WTC11 (cell line): ENCODE results near the gene UBAP1. TPM values are rescaled to one million over a fixed set of nuclear protein-coding genes. Genes with fewer than 3 reads are reported as not detected.
"Not testable (repeated sequence)": the region's sequence is repeated elsewhere in the genome, so short reads cannot be mapped to it uniquely, and the experiment has no call there.

Source experiments
- ATAC-seq: fragments of 200-7000 bp; cut with Tn5 transposase; 2 replicates; pipeline ENCODE4 v1.10.0; 2021; ENCODE audit warnings: mild to moderate bottlenecking, moderate library complexity
- CTCF ChIA-PET: fragments of 300-600 bp; sonication (Branson Sonifier 250); formaldehyde crosslinking; loops from one replicate; lab custom pipeline; 2021; ENCODE audit warnings: antibody characterized with exemption; lab: Charles Lee
- POLR2A ChIA-PET: fragments of 350-600 bp; sonication (Branson Sonifier 250); formaldehyde crosslinking; loops from one replicate; lab custom pipeline; 2021; ENCODE audit warnings: antibody characterized with exemption; lab: Charles Lee
- DNase-seq: peaks from one replicate; pipeline ENCODE4 v3.0.0; 2021; ENCODE audit warnings: low spot score
- H3K27ac Mint-ChIP-seq: 2 replicates; pipeline ENCODE4 v1.8.0; 2021; ENCODE audit warnings: mixed read lengths
- H3K27me3 Mint-ChIP-seq: 2 replicates; pipeline ENCODE4 v1.8.0; 2021; ENCODE audit warnings: low read depth, mild to moderate bottlenecking, moderate library complexity, mixed read lengths
- H3K36me3 Mint-ChIP-seq: 2 replicates; pipeline ENCODE4 v1.8.0; 2021; ENCODE audit warnings: mixed read lengths
- H3K4me1 Mint-ChIP-seq: 2 replicates; pipeline ENCODE4 v1.8.0; 2022; ENCODE audit warnings: mixed read lengths
- H3K4me3 Mint-ChIP-seq: 2 replicates; pipeline ENCODE4 v1.8.0; 2021; ENCODE audit warnings: mild to moderate bottlenecking, moderate library complexity, mixed read lengths
- H3K9me3 Mint-ChIP-seq: 2 replicates; pipeline ENCODE4 v1.8.0; 2021; ENCODE audit warnings: mixed read lengths
- AFF4 ChIP-seq: sonication (generic); formaldehyde crosslinking; IDR thresholded peaks from 2 replicates; pipeline ENCODE4 v1.8.1; 2023; ENCODE audit warnings: mild to moderate bottlenecking, missing genetic modification reagents, borderline replicate concordance
- ARID4B ChIP-seq: sonication (generic); formaldehyde crosslinking; IDR thresholded peaks from 2 replicates; pipeline ENCODE4 v1.8.0; 2023; ENCODE audit warnings: missing genetic modification reagents, mild to moderate bottlenecking, borderline replicate concordance
- CREM ChIP-seq: sonication (generic); formaldehyde crosslinking; IDR thresholded peaks from 2 replicates; pipeline ENCODE4 v1.8.1; 2022; ENCODE audit warnings: mild to moderate bottlenecking, missing genetic modification reagents, moderate library complexity
- E2F1 ChIP-seq: sonication (generic); formaldehyde crosslinking; IDR thresholded peaks from 2 replicates; pipeline ENCODE4 v1.8.0; 2022; ENCODE audit warnings: mild to moderate bottlenecking, missing genetic modification reagents
- ERG ChIP-seq: fragments of 250-450 bp; sonication (Bioruptor Pico); IDR thresholded peaks from 2 replicates; pipeline ENCODE4 v1.8.0; 2021; ENCODE audit warnings: mild to moderate bottlenecking
- GABPB1 ChIP-seq: sonication (generic); formaldehyde crosslinking; IDR thresholded peaks from 2 replicates; pipeline ENCODE4 v1.8.1; 2023; ENCODE audit warnings: mild to moderate bottlenecking, missing genetic modification reagents
- JAZF1 ChIP-seq: fragments of 250-450 bp; sonication (Bioruptor Pico); IDR thresholded peaks from 2 replicates; pipeline ENCODE4 v1.9.0; 2021; ENCODE audit warnings: moderate library complexity, mild to moderate bottlenecking, inconsistent platforms
- KAT7 ChIP-seq: sonication (generic); formaldehyde crosslinking; IDR thresholded peaks from 2 replicates; pipeline ENCODE4 v1.8.1; 2023; ENCODE audit warnings: missing genetic modification reagents, mild to moderate bottlenecking, borderline replicate concordance
- MYBL2 ChIP-seq: sonication (generic); formaldehyde crosslinking; IDR thresholded peaks from 2 replicates; pipeline ENCODE4 v1.8.1; 2023; ENCODE audit warnings: mild to moderate bottlenecking, moderate library complexity, missing genetic modification reagents
- NFATC4 ChIP-seq: fragments of 250-450 bp; sonication (Bioruptor Pico); IDR thresholded peaks from 2 replicates; pipeline ENCODE4 v1.9.0; 2021; ENCODE audit warnings: mild to moderate bottlenecking
- OVOL2 ChIP-seq: fragments of 250-450 bp; sonication (Bioruptor Pico); IDR thresholded peaks from 2 replicates; pipeline ENCODE4 v1.9.0; 2021; ENCODE audit warnings: mild to moderate bottlenecking, borderline replicate concordance
- TEAD1 ChIP-seq: sonication (generic); formaldehyde crosslinking; IDR thresholded peaks from 2 replicates; pipeline ENCODE4 v1.8.0; 2022; ENCODE audit warnings: mild to moderate bottlenecking, missing genetic modification reagents
- USF1 ChIP-seq: sonication (generic); formaldehyde crosslinking; IDR thresholded peaks from 2 replicates; pipeline ENCODE4 v1.8.0; 2022; ENCODE audit warnings: mild to moderate bottlenecking, missing genetic modification reagents
- ZNF121 ChIP-seq: sonication (generic); formaldehyde crosslinking; IDR thresholded peaks from 2 replicates; pipeline ENCODE4 v1.8.0; 2023; ENCODE audit warnings: missing genetic modification reagents
- ZNF263 ChIP-seq: sonication (generic); formaldehyde crosslinking; IDR thresholded peaks from 2 replicates; pipeline ENCODE4 v1.8.1; 2022; ENCODE audit warnings: low read depth, mild to moderate bottlenecking, moderate library complexity, missing genetic modification reagents
- ZNF512 ChIP-seq: sonication (generic); formaldehyde crosslinking; IDR thresholded peaks from 2 replicates; pipeline ENCODE4 v1.8.1; 2022; ENCODE audit warnings: missing genetic modification reagents, borderline replicate concordance
- ZNF671 ChIP-seq: fragments of 250-450 bp; sonication (Bioruptor Pico); IDR thresholded peaks from 2 replicates; pipeline ENCODE4 v1.8.0; 2021; ENCODE audit warnings: mild to moderate bottlenecking
- total RNA-seq: library from RNA; stranded (reverse); gene quantifications from 3 replicates; pipeline ENCODE4 v1.2.3, GENCODE V29; 2021

The UBAP1 gene
- total RNA-seq, 1 experiment from 2014 or later: 23.9 TPM

- no peak for ATAC-seq
- CTCF ChIA-PET: interaction anchor here (0.6 kb wide), 1 partner anchor 49 kb away, joined by 3 read pairs; no protein-coding TSS in a partner anchor
Observed at GRCh38 chr9:34272101-34272541, 93.3 kb downstream of the UBAP1 start.

GRCh38 chr9:34273588-34273987 lies 94.7 kb downstream of the UBAP1 start:
- H3K36me3 Mint-ChIP-seq, CTCF ChIA-PET, DNase-seq, ATAC-seq, H3K27ac Mint-ChIP-seq, H3K4me1 Mint-ChIP-seq, POLR2A ChIA-PET, H3K4me3 Mint-ChIP-seq, H3K9me3 Mint-ChIP-seq, H3K27me3 Mint-ChIP-seq: not testable (repeated sequence)

More at GRCh38 chr9:34272101-34272541, 93.3 kb downstream of the UBAP1 start:
- Mint-ChIP-seq H3K4me3 (no peak overlapping the region), H3K27me3 (no peaks in the 10 kb centered on the region), H3K27ac (no peak overlapping the region), H3K4me1 (no peaks in the 10 kb centered on the region), H3K36me3 (peaks cover 2% of the 10 kb centered on the region; the same call in 1 of the 2 replicates), H3K9me3 (no peaks in the 10 kb centered on the region)
- POLR2A ChIA-PET: no interaction called here
- TF ChIP-seq MYBL2 (CRISPR knock-in tag) (no peak), AFF4 (CRISPR knock-in tag) (no peak), USF1 (CRISPR knock-in tag) (no peak), GABPB1 (CRISPR knock-in tag) (no peak), OVOL2 (CRISPR knock-in tag) (no peak), CREM (no peak), E2F1 (no peak), ZNF121 (CRISPR knock-in tag) (no peak)
- DNase-seq: no peak

- H3K4me1 Mint-ChIP-seq: no peaks in the 10 kb centered on the region
- no peaks in the 10 kb centered on the region for H3K9me3 Mint-ChIP-seq
- CTCF ChIA-PET: interaction anchor here (0.7 kb wide), 1 partner anchor 630 kb away, joined by 3 read pairs; no protein-coding TSS in a partner anchor
- peaks cover 2% of the 10 kb centered on the region; the same call in 1 of the 2 replicates for H3K36me3 Mint-ChIP-seq
- DNase-seq (no peak), ATAC-seq (no peak)
- no peak overlapping the region for H3K4me3 Mint-ChIP-seq
- H3K27ac Mint-ChIP-seq: no peak overlapping the region
- POLR2A ChIA-PET: no interaction called here
- no peaks in the 10 kb centered on the region for H3K27me3 Mint-ChIP-seq
- no peak for TF ChIP-seq JAZF1 (CRISPR knock-in tag)
- no peak for TF ChIP-seq NFATC4 (CRISPR knock-in tag)
- TF ChIP-seq ZNF263 (CRISPR knock-in tag): no peak
- no peak for TF ChIP-seq KAT7 (CRISPR knock-in tag)
- no peak for TF ChIP-seq ZNF671 (CRISPR knock-in tag)
Observed at GRCh38 chr9:34275811-34276210, 97.0 kb downstream of the UBAP1 start.

- Mint-ChIP-seq H3K4me3 (no peak overlapping the region), H3K4me1 (no peaks in the 10 kb centered on the region), H3K27ac (no peak overlapping the region), H3K9me3 (no peaks in the 10 kb centered on the region), H3K27me3 (no peaks in the 10 kb centered on the region), H3K36me3 (no peaks in the 10 kb centered on the region)
- CTCF ChIA-PET: no interaction called here
- POLR2A ChIA-PET: interaction anchor here (1.0 kb wide), 1 partner anchor 103 kb away, joined by 3 read pairs; no protein-coding TSS in a partner anchor
- DNase-seq (no peak), ATAC-seq (no peak)
- TF ChIP-seq TEAD1: no peak
- no peak for TF ChIP-seq ERG (CRISPR knock-in tag)
- no peak for TF ChIP-seq ZNF512
- no peak for TF ChIP-seq ARID4B
Observed at GRCh38 chr9:34276772-34277171, 97.9 kb downstream of the UBAP1 start.
